ENCODE data around the gene DEPDC4. TPM values are rescaled to one million over a fixed set of nuclear protein-coding genes. Genes with fewer than 3 reads are reported as not detected.
A peak's percentile ranks its signal among the peaks of the same experiment; 100 is the strongest.

Gene DEPDC4
- total and polyA plus RNA-seq, 2 of the 13 experiments (the other 11 are each of a cell fraction or from before 2014, with no cell fraction given): 2.2 to 5.7 TPM

DNA sequence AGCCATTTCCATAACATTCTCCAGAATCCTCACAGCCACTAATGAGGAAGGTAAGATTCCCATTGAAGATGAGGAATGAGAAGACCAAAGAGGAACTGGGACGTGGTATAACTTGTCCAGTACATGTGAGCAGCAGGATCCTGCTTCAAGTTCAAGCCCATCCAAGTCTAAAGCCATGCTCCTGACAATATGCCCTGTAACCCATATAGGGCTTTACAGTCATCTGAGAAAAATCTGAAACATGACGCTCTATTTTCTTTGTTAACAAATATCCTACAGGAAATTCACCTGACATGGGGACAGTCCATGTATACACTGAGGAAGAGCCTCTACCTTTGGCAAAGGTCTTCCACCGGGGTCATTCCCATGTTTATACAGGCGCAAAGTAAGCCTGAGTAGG, 69.4 kb downstream of the DEPDC4 start:
- WGBS (ENCODE audit: low lambda C conversion rate): 97% methylated on average over 2 of the region's 4 CpGs
- no peak for TF ChIP-seq MAFG (CRISPR knock-in tag; IDR thresholded peaks at IDR 0.05)
- peak; percentile 22; the same call in 1 of the 2 replicates for TF ChIP-seq RARA (CRISPR knock-in tag; IDR thresholded peaks at IDR 0.05)
- TF ChIP-seq, protein P1, sequence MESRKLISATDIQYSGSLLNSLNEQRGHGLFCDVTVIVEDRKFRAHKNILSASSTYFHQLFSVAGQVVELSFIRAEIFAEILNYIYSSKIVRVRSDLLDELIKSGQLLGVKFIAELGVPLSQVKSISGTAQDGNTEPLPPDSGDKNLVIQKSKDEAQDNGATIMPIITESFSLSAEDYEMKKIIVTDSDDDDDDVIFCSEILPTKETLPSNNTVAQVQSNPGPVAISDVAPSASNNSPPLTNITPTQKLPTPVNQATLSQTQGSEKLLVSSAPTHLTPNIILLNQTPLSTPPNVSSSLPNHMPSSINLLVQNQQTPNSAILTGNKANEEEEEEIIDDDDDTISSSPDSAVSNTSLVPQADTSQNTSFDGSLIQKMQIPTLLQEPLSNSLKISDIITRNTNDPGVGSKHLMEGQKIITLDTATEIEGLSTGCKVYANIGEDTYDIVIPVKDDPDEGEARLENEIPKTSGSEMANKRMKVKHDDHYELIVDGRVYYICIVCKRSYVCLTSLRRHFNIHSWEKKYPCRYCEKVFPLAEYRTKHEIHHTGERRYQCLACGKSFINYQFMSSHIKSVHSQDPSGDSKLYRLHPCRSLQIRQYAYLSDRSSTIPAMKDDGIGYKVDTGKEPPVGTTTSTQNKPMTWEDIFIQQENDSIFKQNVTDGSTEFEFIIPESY (CRISPR knock-in tag; IDR thresholded peaks at IDR 0.05): peak; percentile 65; the same call in 1 of the 2 replicates
- no peak overlapping the region; a peak in 1 of 6 replicates for H3K4me3 ChIP-seq (replicated peaks in 1 of 3; ENCODE audit: insufficient read depth in 1 of 3, low read depth in 2 of 3, low read length in 3 of 3)
- ChIA-PET CTCF (ENCODE audit: low intra/inter-chr PET ratio, low total read pairs) (no interaction called here), POLR2A (no interaction called here)
- H3K9ac ChIP-seq (ENCODE audit: insufficient read depth, low read depth, low read length): no peak overlapping the region
- DNase-seq (ENCODE audit: low spot score) (no peak), ATAC-seq (no peak), FAIRE-seq (no peak)
- H4K20me1 ChIP-seq (ENCODE audit: insufficient read depth, low read length): no peaks in the 10 kb centered on the region
- H3K4me2 ChIP-seq (ENCODE audit: low read depth, low read length): peak overlapping the region; percentile 85
- no TSS peak for BruUV-seq (replicated peaks)
- intact Hi-C loops (cut with micrococcal nuclease; ENCODE audit: unreplicated experiment) (no loop called here), in situ Hi-C loops (cut with HindIII; ENCODE audit: extremely low pct_ligation_motif_present, low pct_unique_long_range_greater_than_20kb) (no loop called here)
- H3K9me3 ChIP-seq (ENCODE audit: low read length): no peaks in the 10 kb centered on the region
- peaks cover 30% of the 10 kb centered on the region for H3K4me1 ChIP-seq (ENCODE audit: insufficient read depth, low read length)
- no peak overlapping the region for H3K27ac ChIP-seq (ENCODE audit: extremely low read length, insufficient read depth, low read length)
- no peaks in the 10 kb centered on the region; a peak in 1 of 5 replicates for H3K27me3 ChIP-seq (ENCODE audit: control insufficient read depth in 1 of 2, insufficient read depth in 2 of 2, low read length in 2 of 2)
- H2AFZ ChIP-seq (ENCODE audit: low read length): no peak overlapping the region
- peaks cover 25% of the 10 kb centered on the region for H3K79me2 ChIP-seq (ENCODE audit: insufficient read depth, low read length)
- H3K36me3 ChIP-seq (replicated peaks in 1 of 2; ENCODE audit: control insufficient read depth in 1 of 2, insufficient read depth in 2 of 2, low read length in 2 of 2): 0 out of 5 replicates have a peak, but pooled peaks cover 0 to 5% of the 10 kb centered on the region in 2 experiments

DNA sequence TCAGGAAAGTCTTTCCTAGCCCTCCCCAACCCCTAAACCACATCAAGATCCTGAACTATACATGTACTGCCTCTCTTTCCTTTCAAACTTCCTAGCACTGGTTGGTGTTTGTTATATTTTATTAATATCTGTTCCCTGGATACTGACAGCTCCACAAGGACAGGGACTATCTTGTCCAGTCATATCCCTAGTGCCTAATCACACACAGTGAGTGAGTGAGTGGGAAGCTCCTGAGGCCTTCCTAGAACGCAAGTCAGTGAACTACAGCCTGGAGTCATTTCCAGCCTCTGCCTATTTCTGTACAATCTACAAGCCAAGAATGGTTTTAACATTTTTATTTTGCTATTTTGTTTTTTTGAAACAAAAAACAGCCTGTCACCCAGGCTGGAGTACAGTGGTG, 73.8 kb downstream of the DEPDC4 start:
- Histone ChIP-seq H3K4me2 (ENCODE audit: low read depth, low read length) (no peak overlapping the region), H3K4me1 (ENCODE audit: insufficient read depth, low read length) (peaks cover 18% of the 10 kb centered on the region), H3K79me2 (ENCODE audit: insufficient read depth, low read length) (no peaks in the 10 kb centered on the region), H3K36me3 (replicated peaks in 1 of 2; ENCODE audit: control insufficient read depth in 1 of 2, insufficient read depth in 2 of 2, low read length in 2 of 2) (peaks cover 3 to 25% of the 10 kb centered on the region in 2 experiments; a peak in 4 of 5 replicates), H4K20me1 (ENCODE audit: insufficient read depth, low read length) (no peaks in the 10 kb centered on the region), H3K9ac (ENCODE audit: insufficient read depth, low read depth, low read length) (no peak overlapping the region), H2AFZ (ENCODE audit: low read length) (no peak overlapping the region), H3K9me3 (ENCODE audit: low read length) (no peaks in the 10 kb centered on the region), H3K27me3 (ENCODE audit: control insufficient read depth in 1 of 2, insufficient read depth in 2 of 2, low read length in 2 of 2) (no peaks in the 10 kb centered on the region), H3K27ac (ENCODE audit: extremely low read length, insufficient read depth, low read length) (no peak overlapping the region), H3K4me3 (replicated peaks in 1 of 3; ENCODE audit: insufficient read depth in 1 of 3, low read depth in 2 of 3, low read length in 3 of 3) (no peak overlapping the region)
- ATAC-seq (no peak), DNase-seq (ENCODE audit: low spot score) (no peak), FAIRE-seq (no peak)
- ChIA-PET POLR2A (no interaction called here), CTCF (ENCODE audit: low intra/inter-chr PET ratio, low total read pairs) (no interaction called here)
- 95% methylated on average over 1 of the region's 1 CpG for WGBS (ENCODE audit: low lambda C conversion rate)
- BruUV-seq (replicated peaks): no TSS peak
- in situ Hi-C loops (cut with HindIII; ENCODE audit: extremely low pct_ligation_motif_present, low pct_unique_long_range_greater_than_20kb): no loop called here
- intact Hi-C loops (cut with micrococcal nuclease; ENCODE audit: unreplicated experiment): no loop called here
- TF ChIP-seq ZSCAN9 (CRISPR knock-in tag; IDR thresholded peaks at IDR 0.05; ENCODE audit: borderline replicate concordance) (no peak), SAP130 (CRISPR knock-in tag; IDR thresholded peaks at IDR 0.05; ENCODE audit: low read depth) (no peak), RXRA (CRISPR knock-in tag; IDR thresholded peaks at IDR 0.05) (no peak), MEF2D (CRISPR knock-in tag; IDR thresholded peaks at IDR 0.05) (no peak), ZFP36L1 (CRISPR knock-in tag; IDR thresholded peaks at IDR 0.05) (no peak), NONO (IDR thresholded peaks at IDR 0.05) (no peak), NONO (CRISPR knock-in tag; conservative IDR thresholded peaks at IDR 0.05) (no peak)
- TF ChIP-seq, protein P2, sequence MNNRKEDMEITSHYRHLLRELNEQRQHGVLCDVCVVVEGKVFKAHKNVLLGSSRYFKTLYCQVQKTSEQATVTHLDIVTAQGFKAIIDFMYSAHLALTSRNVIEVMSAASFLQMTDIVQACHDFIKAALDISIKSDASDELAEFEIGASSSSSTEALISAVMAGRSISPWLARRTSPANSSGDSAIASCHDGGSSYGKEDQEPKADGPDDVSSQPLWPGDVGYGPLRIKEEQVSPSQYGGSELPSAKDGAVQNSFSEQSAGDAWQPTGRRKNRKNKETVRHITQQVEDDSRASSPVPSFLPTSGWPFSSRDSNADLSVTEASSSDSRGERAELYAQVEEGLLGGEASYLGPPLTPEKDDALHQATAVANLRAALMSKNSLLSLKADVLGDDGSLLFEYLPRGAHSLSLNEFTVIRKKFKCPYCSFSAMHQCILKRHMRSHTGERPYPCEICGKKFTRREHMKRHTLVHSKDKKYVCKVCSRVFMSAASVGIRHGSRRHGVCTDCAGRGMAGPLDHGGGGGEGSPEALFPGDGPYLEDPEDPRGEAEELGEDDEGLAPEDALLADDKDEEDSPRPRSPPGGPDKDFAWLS (CRISPR knock-in tag; IDR thresholded peaks at IDR 0.05; ENCODE audit: borderline replicate concordance): no peak
- TF ChIP-seq, protein P3, sequence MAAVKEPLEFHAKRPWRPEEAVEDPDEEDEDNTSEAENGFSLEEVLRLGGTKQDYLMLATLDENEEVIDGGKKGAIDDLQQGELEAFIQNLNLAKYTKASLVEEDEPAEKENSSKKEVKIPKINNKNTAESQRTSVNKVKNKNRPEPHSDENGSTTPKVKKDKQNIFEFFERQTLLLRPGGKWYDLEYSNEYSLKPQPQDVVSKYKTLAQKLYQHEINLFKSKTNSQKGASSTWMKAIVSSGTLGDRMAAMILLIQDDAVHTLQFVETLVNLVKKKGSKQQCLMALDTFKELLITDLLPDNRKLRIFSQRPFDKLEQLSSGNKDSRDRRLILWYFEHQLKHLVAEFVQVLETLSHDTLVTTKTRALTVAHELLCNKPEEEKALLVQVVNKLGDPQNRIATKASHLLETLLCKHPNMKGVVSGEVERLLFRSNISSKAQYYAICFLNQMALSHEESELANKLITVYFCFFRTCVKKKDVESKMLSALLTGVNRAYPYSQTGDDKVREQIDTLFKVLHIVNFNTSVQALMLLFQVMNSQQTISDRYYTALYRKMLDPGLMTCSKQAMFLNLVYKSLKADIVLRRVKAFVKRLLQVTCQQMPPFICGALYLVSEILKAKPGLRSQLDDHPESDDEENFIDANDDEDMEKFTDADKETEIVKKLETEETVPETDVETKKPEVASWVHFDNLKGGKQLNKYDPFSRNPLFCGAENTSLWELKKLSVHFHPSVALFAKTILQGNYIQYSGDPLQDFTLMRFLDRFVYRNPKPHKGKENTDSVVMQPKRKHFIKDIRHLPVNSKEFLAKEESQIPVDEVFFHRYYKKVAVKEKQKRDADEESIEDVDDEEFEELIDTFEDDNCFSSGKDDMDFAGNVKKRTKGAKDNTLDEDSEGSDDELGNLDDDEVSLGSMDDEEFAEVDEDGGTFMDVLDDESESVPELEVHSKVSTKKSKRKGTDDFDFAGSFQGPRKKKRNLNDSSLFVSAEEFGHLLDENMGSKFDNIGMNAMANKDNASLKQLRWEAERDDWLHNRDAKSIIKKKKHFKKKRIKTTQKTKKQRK (IDR thresholded peaks at IDR 0.05; ENCODE audit: low read length): no peak
